ENCODE results near the gene SDK1. TPM values are rescaled to one million over a fixed set of nuclear protein-coding genes. Genes with fewer than 3 reads are reported as not detected.
"Not testable (repeated sequence)": the region's sequence is repeated elsewhere in the genome, so short reads cannot be mapped to it uniquely, and the experiment has no call there.

Gene SDK1
- total RNA-seq, 2 donors from 2014 or later = 19.8 to 32.4 TPM

- Histone ChIP-seq H3K9me3 (no peaks in the 10 kb centered on the region), H3K27ac (peak overlapping the region in 2 of 4 donors; percentile 3 to 42), H3K36me3 (replicated peaks in 1 of 2; ENCODE audit: insufficient read depth in 1 of 2, low read depth in 2 of 2) (no peaks in the 10 kb centered on the region), H3K27me3 (no peaks in the 10 kb centered on the region), H3K4me3 (no peak overlapping the region), H3K4me1 (peaks cover 30% of the 10 kb centered on the region)
- 41 to 42% methylated on average over 14 of the region's 14 CpGs for WGBS, 2 donors
- no peak for TF ChIP-seq POLR2A (IDR thresholded peaks at IDR 0.05)
- TF ChIP-seq CTCF (IDR thresholded peaks at IDR 0.05) = no peak
- ATAC-seq = peak; percentile 61
- peak; percentile 34 to 69 (median 50) for DNase-seq
- intact Hi-C loops (cut with DNase I) = no loop called here
Measured at GRCh38 chr7:3928727-3929515, 627.9 kb downstream of the SDK1 start.

GRCh38 chr7:3931843-3932242, 630.8 kb downstream of the SDK1 start:
- 22 to 38% methylated on average over 3 of the region's 3 CpGs for WGBS, 2 donors
- intact Hi-C loops (cut with DNase I) = no loop called here
- peak in 1 of 4 donors; percentile 15 for DNase-seq

GRCh38 chr7:3937146-3937545, 636.1 kb downstream of the SDK1 start:
- Histone ChIP-seq H3K4me1 (peaks cover 3% of the 10 kb centered on the region), H3K36me3 (replicated peaks in 1 of 2; ENCODE audit: insufficient read depth in 1 of 2, low read depth in 2 of 2) (no peaks in the 10 kb centered on the region), H3K27ac (no peak overlapping the region), H3K4me3 (no peak overlapping the region), H3K27me3 (no peaks in the 10 kb centered on the region), H3K9me3 (no peaks in the 10 kb centered on the region)
- no peak for DNase-seq
- 95 to 96% methylated on average over 8 of the region's 8 CpGs for WGBS, 2 donors
- intact Hi-C loops (cut with DNase I) = no loop called here
- no peak for ATAC-seq
- TF ChIP-seq CTCF (IDR thresholded peaks at IDR 0.05) = no peak
- no peak for TF ChIP-seq POLR2A (IDR thresholded peaks at IDR 0.05)

More at GRCh38 chr7:3931843-3932242, 630.8 kb downstream of the SDK1 start:
- Histone ChIP-seq H3K9me3 (no peaks in the 10 kb centered on the region), H3K4me3 (no peak overlapping the region), H3K27ac (no peak overlapping the region), H3K4me1 (peaks cover 21% of the 10 kb centered on the region), H3K27me3 (no peaks in the 10 kb centered on the region), H3K36me3 (replicated peaks in 1 of 2; ENCODE audit: insufficient read depth in 1 of 2, low read depth in 2 of 2) (no peaks in the 10 kb centered on the region)
- TF ChIP-seq POLR2A (IDR thresholded peaks at IDR 0.05) (no peak), CTCF (IDR thresholded peaks at IDR 0.05) (no peak)
- no peak for ATAC-seq

GRCh38 chr7:3937605-3938004, 636.6 kb downstream of the SDK1 start:
- Histone ChIP-seq H3K9me3 (no peaks in the 10 kb centered on the region), H3K4me3 (no peak overlapping the region), H3K4me1 (no peaks in the 10 kb centered on the region), H3K27me3 (no peaks in the 10 kb centered on the region), H3K27ac (no peak overlapping the region), H3K36me3 (replicated peaks in 1 of 2; ENCODE audit: insufficient read depth in 1 of 2, low read depth in 2 of 2) (no peaks in the 10 kb centered on the region)
- intact Hi-C loops (cut with DNase I) = no loop called here
- whole genome bisulfite sequencing, 2 donors = 95 to 97% methylated on average over 14 of the region's 14 CpGs
- no peak for ATAC-seq
- TF ChIP-seq CTCF (IDR thresholded peaks at IDR 0.05) (no peak), POLR2A (IDR thresholded peaks at IDR 0.05) (no peak)
- DNase-seq = no peak

- H3K27ac ChIP-seq = not testable (repeated sequence)
Measured at GRCh38 chr7:3941706-3942105, 640.7 kb downstream of the SDK1 start.

More at GRCh38 chr7:3941706-3942105, 640.7 kb downstream of the SDK1 start:
- H3K4me3 ChIP-seq; intact Hi-C loops (cut with DNase I); H3K27me3 ChIP-seq; H3K36me3 ChIP-seq (replicated peaks in 1 of 2; ENCODE audit: insufficient read depth in 1 of 2, low read depth in 2 of 2); ATAC-seq; DNase-seq; H3K4me1 ChIP-seq: not testable (repeated sequence)
- 85 to 91% methylated on average over 12 of the region's 12 CpGs for WGBS, 2 donors
- peaks cover 0 to 10% (median 0%) of the 10 kb centered on the region in 3 donors for H3K9me3 ChIP-seq

Measured in body of pancreas (tissue), 4 donors.